Colon (tissue), 2 donors: ENCODE measurements around the gene SOHLH2.

ENCODE experiments used
- FAIRE-seq: peaks from 2 replicates; lab custom pipeline; 2012; peaks lifted over from hg19 to GRCh38; lab: Jason Lieb, UNC
- donor health status: control.
- donor health status: control.

The SOHLH2 gene

DNA sequence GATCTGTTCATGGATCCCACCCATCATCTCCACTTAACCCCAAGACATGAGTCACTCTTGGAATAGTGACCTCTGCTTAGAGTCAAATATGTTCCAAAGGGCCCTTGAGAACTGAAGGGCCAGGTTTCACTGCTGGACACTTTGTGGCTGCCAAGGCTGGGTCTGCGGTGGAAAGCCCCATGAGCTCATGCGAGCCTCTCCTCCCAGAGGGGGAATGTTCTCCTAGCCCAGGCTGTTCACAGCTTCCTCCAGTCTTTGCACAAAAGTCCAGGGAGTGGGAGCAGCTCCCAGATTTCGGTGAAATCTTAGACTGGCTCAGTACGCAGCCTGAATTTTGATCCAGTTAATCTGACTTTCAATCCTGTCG lies 82.4 kb downstream of the SOHLH2 start:
- FAIRE-seq, result no peak

- FAIRE-seq, result no peak
These were observed 83.0 kb downstream of the SOHLH2 start, which contains the start of gene DCLK1 for GRCh38 chr13:36131222-36131930. Gene DCLK1 (minus strand): TSS chr13:36131382.

GRCh38 chr13:36130552-36131221 lies 83.7 kb downstream of the SOHLH2 start:
- FAIRE-seq, result no peak

DNA sequence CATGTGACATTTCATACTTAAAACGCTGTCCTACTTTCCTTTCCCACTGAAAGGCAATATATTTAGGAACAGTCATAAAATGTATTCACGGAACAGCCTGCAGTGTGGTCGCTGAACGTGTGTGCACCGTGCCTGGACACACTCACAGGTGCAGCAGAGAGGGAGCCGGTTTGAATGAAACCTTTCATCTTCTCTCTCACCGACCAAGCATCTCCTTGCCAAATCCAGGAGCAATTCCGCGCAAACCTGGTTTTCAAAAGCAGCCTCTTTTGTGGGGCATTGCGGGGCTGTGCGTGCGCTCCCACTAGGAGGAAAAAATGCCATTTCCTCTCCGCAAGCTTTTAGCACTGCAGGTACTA lies 84.2 kb downstream of the SOHLH2 start:
- FAIRE-seq, result no peak

- FAIRE-seq, result no peak
These were observed 84.8 kb downstream of the SOHLH2 start for GRCh38 chr13:36129539-36129938.

DNA sequence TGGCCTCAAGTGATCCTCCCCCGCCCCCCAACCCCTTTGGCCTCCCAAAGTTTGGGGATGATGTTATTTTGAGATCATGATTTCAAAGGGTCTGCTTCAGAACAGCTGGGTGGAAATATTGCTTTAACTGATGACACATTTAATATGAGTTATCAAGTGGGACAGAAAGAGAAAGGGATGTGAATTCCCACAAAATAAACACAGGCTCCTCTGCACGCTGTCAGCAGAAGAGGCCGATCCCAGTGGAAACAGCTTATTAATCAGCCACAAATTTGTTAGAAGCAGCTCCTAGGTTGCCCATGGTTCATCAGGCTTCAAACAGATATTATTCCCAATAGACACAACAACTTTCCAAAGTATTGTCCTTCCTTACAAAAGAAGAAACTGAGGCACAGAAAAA lies 87.9 kb downstream of the SOHLH2 start:
- no peak for FAIRE-seq

- FAIRE-seq, result no peak
These were observed 88.5 kb downstream of the SOHLH2 start for GRCh38 chr13:36125841-36126240.

GRCh38 chr13:36124236-36124822 lies 90.0 kb downstream of the SOHLH2 start:
- no peak for FAIRE-seq
